Measurements from ENCODE around the gene LRBA.

GRCh38 chr4:150569998-150570535, 445.0 kb downstream of the LRBA start:
- TF ChIP-seq CTCF (IDR thresholded peaks at IDR 0.05) (no peak), POLR2A (IDR thresholded peaks at IDR 0.05) (no peak)

Data from testis (tissue), 2 donors.